ENCODE measurements around the gene UBASH3A.

The UBASH3A gene

GRCh38 chr21:42411891-42412635 lies 8.4 kb downstream of the UBASH3A start:
- no peak for DNase-seq (ENCODE audit: low read depth)

DNA sequence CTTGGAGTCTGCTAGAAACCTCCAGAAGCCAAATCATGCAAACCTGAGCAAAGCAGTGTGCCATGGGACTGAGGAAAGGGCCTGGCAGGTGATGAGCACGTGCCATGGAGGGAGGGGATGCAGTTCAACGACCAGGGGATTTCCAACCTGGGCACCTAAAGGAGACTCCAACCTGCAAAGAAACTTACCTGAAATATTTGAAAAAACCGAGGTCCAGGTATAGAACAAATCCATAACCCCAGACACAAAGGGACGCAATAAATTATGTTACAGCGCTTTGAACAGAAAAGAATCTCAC lies 8.9 kb downstream of the UBASH3A start:
- no peak for DNase-seq (ENCODE audit: low read depth)

- DNase-seq (ENCODE audit: low read depth): no peak
Observed at GRCh38 chr21:42413093-42413492, 9.4 kb downstream of the UBASH3A start.

DNA sequence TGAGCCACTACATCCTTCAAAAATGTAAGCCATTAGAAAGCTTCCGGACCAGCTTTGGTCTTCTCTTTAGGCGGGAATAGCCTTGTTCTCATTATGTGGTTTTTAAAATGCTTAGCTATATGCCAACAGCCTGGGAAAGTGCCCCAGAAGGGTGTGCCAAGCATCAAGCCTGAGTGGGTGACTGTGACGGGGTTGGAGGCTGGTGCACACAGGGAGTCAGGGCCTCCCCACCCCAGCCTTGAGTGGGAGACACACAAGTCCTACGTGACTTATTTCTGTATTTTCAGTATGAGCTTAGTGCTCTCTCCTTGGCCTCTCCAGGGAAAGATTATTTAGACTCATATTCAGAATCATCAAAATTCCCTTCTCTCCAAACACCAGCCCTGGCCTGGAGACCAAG lies 9.8 kb downstream of the UBASH3A start:
- no peak for DNase-seq (ENCODE audit: low read depth)

GRCh38 chr21:42414066-42414465 lies 10.4 kb downstream of the UBASH3A start:
- DNase-seq (ENCODE audit: low read depth): no peak

- no peak for DNase-seq (ENCODE audit: low read depth)
Observed at GRCh38 chr21:42414553-42414927, 10.8 kb downstream of the UBASH3A start.

DNA sequence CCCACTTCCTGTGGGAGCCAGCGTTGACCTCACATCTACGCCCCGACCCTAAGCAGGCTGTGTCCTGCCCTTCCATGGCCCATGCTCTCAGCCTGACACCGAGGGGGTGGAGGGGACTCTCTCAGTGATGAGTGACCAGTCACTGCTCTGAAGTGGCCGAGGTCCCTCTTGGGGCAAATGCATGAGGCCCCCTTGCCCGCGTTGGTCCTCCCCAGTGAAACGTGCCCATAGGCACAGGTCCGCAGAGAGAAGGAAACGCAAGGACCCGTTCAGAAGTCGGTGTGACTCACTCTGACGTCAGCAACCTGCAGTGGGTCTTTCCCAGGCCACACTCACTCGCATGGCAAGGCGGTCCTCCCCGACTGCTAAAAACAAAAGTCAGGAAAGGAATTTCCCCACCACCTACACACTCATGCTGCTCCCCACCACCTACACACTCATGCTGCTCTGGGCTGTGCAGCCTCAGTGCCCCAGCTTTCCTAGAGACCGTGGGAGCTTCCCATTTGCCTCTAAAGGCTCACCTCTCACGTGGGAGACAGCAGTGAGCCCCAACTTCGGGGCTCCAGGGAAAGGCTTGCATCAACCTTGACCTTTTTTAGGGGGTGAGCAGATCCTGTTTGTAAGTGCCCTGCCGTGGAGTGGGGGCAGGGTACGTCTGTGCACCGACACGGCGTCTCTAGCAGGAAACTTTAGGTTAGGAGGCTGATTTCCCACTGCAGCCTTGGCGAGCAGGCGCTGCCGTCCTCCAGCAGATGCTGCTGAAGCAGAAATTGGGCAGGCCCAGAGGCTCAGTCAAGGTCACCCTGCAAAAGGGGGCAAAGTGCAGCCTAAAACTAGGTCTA lies 11.4 kb downstream of the UBASH3A start:
- peak; percentile 82 for DNase-seq (ENCODE audit: low read depth)

GRCh38 chr21:42417533-42417932 lies 13.8 kb downstream of the UBASH3A start:
- DNase-seq (ENCODE audit: low read depth): no peak

- no peak for DNase-seq (ENCODE audit: low read depth)
Observed at GRCh38 chr21:42418886-42419285, 15.2 kb downstream of the UBASH3A start.

GRCh38 chr21:42419845-42420244 lies 16.1 kb downstream of the UBASH3A start:
- DNase-seq (ENCODE audit: low read depth): no peak

DNA sequence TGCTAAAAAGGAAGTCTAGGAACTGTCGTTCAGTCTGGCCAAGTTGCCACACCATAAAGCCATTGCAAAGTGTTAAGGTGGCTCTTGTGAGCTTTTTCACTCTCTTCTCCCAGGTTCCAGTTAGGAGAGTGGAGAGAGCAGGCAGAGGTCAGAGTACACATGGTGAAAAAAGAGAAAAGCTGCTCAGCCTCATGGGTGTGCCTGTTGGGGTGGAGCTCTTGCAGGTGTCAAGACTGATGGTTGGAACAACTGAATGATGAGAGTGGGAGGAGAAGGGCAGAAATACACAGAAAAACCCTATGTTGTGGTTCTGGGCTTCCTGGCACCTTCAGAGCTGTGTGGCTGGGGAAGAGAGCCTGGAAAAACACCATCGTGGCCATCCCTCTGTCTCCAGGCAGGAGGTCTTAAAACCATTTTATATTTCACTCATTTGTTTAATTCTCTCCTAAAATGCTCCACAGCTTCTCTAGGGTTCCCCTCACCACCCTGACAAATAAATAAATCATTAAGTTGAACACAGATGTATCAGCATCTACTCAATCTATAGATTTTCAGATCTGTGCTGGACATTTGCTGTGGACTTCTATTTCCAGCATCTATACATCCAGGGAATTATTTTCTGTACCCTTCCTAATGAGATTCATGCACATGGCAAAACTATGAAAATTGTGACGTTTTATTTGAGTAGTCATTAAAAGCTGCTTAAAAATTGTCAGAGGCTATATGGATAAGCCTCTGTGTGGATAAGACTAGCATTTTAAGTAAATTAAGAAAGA lies 17.5 kb downstream of the UBASH3A start:
- no peak for DNase-seq (ENCODE audit: low read depth)

DNA sequence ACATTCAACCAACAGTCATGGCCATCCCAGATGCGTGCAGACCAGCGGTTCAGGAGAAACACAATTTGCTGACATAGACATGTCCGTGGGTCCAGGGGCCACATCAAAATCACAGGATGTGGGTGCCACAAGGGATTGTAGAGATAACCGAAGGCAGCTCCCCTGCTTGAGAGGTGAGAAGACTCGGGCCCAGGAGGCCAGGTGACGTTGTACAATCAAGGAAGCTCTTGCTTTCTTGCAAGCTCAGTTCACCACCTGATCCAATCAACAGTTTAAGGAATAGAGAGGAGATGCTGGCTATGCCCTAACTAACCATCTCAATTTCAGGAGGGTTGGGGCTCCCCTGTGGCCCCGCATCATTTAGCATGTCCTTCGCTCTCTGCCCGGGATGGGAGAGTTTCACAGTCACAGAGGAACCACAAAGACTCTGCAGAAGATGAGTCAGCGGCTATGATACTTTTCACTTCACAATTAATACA lies 19.5 kb downstream of the UBASH3A start:
- DNase-seq (ENCODE audit: low read depth): no peak

- DNase-seq (ENCODE audit: low read depth): no peak
Observed at GRCh38 chr21:42423685-42424084, 20.0 kb downstream of the UBASH3A start.

DNA sequence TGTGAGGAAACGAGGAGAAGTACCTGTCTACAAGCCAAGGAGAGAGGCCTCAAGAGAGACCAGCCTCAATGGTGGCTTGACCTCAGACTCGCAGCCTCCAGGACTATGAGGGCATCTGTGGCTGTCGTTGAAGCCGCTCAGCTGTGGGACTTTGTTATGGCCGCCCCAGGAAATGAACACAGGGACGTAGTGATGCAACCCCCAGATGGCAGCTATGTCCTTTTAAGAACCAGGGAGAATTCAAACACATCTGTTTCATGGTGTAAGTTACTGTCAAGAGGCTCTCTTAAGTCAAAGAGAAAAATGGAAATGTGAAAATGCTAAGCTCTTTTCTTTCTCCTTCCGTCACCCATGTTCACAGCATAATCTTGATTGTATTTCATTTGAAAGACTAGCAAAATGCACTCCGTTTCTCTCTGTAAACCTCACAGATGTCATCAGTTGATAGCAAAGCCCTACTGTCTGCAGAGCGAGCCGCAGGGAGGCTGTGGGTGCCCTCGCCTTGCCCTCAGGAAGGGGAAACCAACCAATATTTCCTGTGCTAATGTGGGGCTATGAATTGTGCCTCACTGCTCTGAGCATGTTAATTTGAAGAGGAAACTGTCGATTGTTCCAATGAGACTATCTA lies 21.3 kb downstream of the UBASH3A start:
- DNase-seq (ENCODE audit: low read depth): no peak

DNA sequence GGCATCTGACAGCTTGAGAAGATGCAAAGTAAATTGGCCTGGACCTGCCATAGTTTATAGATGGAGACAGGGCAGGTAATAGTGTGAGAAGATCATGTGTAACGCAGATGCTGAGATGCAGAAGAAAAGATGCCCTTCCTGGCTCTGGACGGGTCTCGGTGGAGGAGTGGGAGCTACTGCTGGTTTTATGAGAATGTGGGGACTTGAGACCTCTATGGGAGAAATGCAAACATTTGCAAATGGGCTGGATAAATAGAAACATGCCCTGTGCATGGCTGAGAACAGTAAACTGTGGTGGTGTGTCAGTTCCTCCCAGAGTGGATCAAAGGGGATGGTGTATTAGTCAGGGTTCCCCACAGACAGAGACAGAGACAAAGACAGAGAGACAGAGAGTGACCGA lies 21.9 kb downstream of the UBASH3A start:
- DNase-seq (ENCODE audit: low read depth): no peak

DNA sequence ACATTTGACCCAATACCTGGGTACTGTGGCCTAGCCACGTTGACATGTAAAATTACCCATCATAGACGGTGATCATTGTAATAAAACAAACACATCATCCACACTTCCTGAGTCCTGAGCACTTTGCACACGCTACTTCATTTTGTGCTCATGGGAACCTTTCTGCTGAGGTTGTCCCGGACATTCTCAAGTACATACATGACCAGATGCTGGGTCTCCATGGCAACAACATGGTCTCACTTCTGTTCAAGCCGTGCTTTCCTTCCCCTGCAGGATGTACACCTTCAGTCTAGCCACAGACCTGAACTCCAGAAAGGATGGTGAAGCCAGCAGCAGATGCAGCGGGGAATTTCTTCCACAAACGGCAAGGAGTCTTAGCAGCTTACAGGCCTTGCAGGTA lies 22.7 kb downstream of the UBASH3A start:
- DNase-seq (ENCODE audit: low read depth): no peak

DNA sequence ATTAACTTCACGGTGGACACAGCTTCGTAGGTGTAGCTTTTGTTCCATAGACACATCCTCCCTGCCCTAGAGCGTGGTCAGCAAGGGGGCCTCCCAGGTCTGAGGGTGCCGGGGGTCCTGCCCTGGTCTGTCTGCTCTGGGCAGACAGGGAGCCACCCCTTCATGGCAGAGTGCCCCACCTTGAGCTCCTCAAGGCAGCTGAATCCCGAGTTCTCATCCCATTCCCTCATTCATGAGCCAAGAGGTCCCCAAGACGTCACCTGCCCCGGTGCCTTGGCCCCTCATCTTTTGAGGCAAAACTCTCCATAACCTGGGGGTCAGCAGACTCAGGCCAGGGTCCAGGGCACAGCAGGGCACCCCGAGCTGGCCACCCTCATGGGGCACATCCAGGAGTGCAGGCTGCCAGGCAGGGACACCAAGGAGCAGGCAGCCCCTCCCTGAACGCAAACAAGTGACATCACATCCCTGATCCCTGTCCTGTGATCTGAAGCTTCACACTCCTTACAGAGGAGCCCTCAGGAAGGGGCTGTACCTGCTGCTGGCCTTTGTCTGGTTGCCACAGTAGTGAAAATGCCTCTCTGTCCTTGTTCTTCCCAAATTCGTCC lies 23.3 kb downstream of the UBASH3A start:
- no peak for DNase-seq (ENCODE audit: low read depth)

GRCh38 chr21:42427809-42428419 lies 24.2 kb downstream of the UBASH3A start:
- DNase-seq (ENCODE audit: low read depth): no peak

DNA sequence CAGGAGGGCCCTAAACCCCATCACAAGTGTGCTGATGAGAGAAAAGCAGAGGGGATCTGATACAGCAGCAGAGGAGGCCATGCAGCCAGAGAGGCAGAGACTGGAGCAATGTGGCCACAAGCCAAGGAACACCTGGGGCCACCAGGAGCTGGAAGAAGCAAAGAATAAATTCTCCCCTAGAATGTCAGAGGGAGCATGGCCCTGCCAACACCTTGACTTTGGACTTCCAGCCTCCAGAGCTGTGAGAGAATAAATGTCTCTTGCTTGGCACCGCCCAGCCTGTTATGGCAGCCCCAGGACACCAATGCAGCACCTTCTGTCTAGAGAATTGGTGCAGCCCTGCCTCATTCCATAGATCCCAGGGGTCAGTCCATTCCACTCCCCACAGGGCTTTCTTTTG lies 25.3 kb downstream of the UBASH3A start:
- no peak for DNase-seq (ENCODE audit: low read depth)

GRCh38 chr21:42429856-42430255 lies 26.2 kb downstream of the UBASH3A start:
- DNase-seq (ENCODE audit: low read depth): no peak

DNA sequence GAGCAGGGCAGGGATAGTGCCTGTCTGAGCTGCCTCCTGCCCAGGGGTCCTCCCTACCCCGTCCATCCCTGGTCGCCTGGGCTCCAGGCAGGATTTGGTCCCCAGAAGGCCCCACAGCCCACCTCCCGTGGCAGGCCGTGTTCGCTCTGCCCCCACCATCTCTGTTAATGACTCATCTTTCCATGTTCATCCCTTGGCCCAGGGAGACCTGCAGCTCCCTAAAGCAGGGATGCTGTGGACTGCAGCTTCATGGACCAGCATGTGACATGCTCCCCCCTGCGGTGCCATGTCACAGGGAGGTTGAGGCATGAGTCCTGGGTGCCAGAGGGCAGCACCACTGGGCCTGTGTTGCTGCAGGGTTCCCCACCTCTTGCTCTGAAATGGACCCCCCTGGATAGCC lies 26.8 kb downstream of the UBASH3A start:
- no peak for DNase-seq (ENCODE audit: low read depth)

GRCh38 chr21:42431196-42431595 lies 27.5 kb downstream of the UBASH3A start:
- DNase-seq (ENCODE audit: low read depth): no peak

All from ELR (cell line).